Measurements from ENCODE around the gene RNF214. TPM values are rescaled to one million over a fixed set of nuclear protein-coding genes. Genes with fewer than 3 reads are reported as not detected.

The RNF214 gene
- total and polyA plus RNA-seq, 2 of the 4 experiments (the other 2 are of a cell fraction), result 7.9 to 14.8 TPM

DNA sequence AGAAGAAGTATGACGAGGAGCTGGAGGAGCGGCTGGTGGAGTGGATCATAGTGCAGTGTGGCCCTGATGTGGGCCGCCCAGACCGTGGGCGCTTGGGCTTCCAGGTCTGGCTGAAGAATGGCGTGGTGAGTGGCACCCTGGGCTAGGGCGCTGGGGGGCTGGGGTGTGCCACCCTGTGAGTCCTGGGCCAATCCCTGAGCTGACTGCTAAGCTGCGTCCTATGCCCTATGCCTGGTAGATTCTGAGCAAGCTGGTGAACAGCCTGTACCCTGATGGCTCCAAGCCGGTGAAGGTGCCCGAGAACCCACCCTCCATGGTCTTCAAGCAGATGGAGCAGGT, 29.4 kb upstream of the RNF214 start:
- 93% methylated on average over 3 of the region's 10 CpGs; no CpG with 5 or more reads in 1 of the 2 experiments for WGBS, 2 experiments (ENCODE audit: extremely low coverage in 2 of 2, insufficient read length in 1 of 2)
- H2BK5ac ChIP-seq (ENCODE audit: low read depth, low read length, poor library complexity, severe bottlenecking), result peak overlapping the region; percentile 83
- peak overlapping the region; percentile 11 for H3K27ac ChIP-seq (ENCODE audit: insufficient read depth, low read length)
- peak overlapping the region; percentile 49; the same call in 1 of the 2 replicates for H3K4me3 ChIP-seq (ENCODE audit: insufficient read depth, low read depth, low read length)
- in situ Hi-C loops (cut with MboI; ENCODE audit: low sequenced_read_pairs), result no loop called here
- peak overlapping the region in 1 of 2 experiments; percentile 26; a peak in 1 of 4 replicates for H4K8ac ChIP-seq (ENCODE audit: low read depth in 2 of 2, low read length in 2 of 2)
- peaks cover 40% of the 10 kb centered on the region for H3K4me1 ChIP-seq (ENCODE audit: control insufficient read depth, insufficient read depth, low read length)
- H3K4ac ChIP-seq (ENCODE audit: low read depth, low read length), result peak overlapping the region; percentile 20; the same call in 1 of the 2 replicates
- ATAC-seq (ENCODE audit: low read depth) (no peak), DNase-seq (no peak)
- peak overlapping the region; percentile 9; the same call in 1 of the 2 replicates for H4K91ac ChIP-seq (ENCODE audit: insufficient read depth, low read depth, low read length)
- no TSS peak for BruUV-seq (replicated peaks)
- H3K56ac ChIP-seq (ENCODE audit: extremely low read depth, insufficient read depth, low read length), result no peak overlapping the region
- TF ChIP-seq, protein P1, sequence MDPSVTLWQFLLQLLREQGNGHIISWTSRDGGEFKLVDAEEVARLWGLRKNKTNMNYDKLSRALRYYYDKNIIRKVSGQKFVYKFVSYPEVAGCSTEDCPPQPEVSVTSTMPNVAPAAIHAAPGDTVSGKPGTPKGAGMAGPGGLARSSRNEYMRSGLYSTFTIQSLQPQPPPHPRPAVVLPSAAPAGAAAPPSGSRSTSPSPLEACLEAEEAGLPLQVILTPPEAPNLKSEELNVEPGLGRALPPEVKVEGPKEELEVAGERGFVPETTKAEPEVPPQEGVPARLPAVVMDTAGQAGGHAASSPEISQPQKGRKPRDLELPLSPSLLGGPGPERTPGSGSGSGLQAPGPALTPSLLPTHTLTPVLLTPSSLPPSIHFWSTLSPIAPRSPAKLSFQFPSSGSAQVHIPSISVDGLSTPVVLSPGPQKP (IDR thresholded peaks at IDR 0.05; ENCODE audit: borderline replicate concordance, low read depth, low read length), result no peak
- no peak overlapping the region for H2BK15ac ChIP-seq (ENCODE audit: low read depth, low read length)
- peaks cover 26% of the 10 kb centered on the region for H3K9me1 ChIP-seq (ENCODE audit: insufficient read depth, low read length)
- dilution Hi-C loops (cut with HindIII; ENCODE audit: low sequenced_read_pairs, unreplicated experiment), result no loop called here
- peak overlapping the region; percentile 80 for H3K4me2 ChIP-seq (ENCODE audit: low read depth, low read length)
- H2BK20ac ChIP-seq (ENCODE audit: low read depth, low read length), result no peak overlapping the region
- peak overlapping the region; percentile 91; the same call in 1 of the 2 replicates for H3K23ac ChIP-seq (ENCODE audit: low read depth, low read length)
- ChIA-PET POLR2A (ENCODE audit: unreplicated experiment) (interaction anchor here (0.9 to 1.8 kb wide), 2 partner anchors 19 to 57 kb away, joined by 4 to 6 read pairs; no protein-coding TSS in a partner anchor), CTCF (interaction anchor here (0.9 kb wide), 1 partner anchor 19 kb away, joined by 4 read pairs; no protein-coding TSS in a partner anchor)
- no peak overlapping the region for H2BK120ac ChIP-seq (ENCODE audit: low read depth, low read length)
- intact Hi-C loops (cut with micrococcal nuclease), result no loop called here
- peak overlapping the region; percentile 45 for H3K14ac ChIP-seq (replicated peaks; ENCODE audit: low read depth, low read length)
- H4K5ac ChIP-seq (ENCODE audit: low read depth, low read length), result no peak overlapping the region
- peaks cover 26 to 56% of the 10 kb centered on the region in 2 experiments for H3K79me1 ChIP-seq (ENCODE audit: low read depth in 1 of 2, low read length in 2 of 2)
- peaks cover 58% of the 10 kb centered on the region for H4K20me1 ChIP-seq (ENCODE audit: insufficient read depth, low read length)
- 0 out of 2 replicates have a peak overlapping the region, but pooled peaks have one; percentile 13 for H2AK5ac ChIP-seq (ENCODE audit: low read depth, low read length)
- H2AFZ ChIP-seq (replicated peaks; ENCODE audit: low read length, poor library complexity), result peak overlapping the region; percentile 22
- H3K36me3 ChIP-seq (ENCODE audit: control insufficient read depth, insufficient read depth, low read length), result peaks cover 45% of the 10 kb centered on the region
- no peaks in the 10 kb centered on the region for H3K9me3 ChIP-seq (ENCODE audit: control insufficient read depth, insufficient read depth, low read length)
- H2AK9ac ChIP-seq (replicated peaks; ENCODE audit: low read depth, low read length, poor library complexity), result peak overlapping the region; percentile 76
- H3K18ac ChIP-seq (ENCODE audit: low read depth, low read length), result no peak overlapping the region
- H3K27me3 ChIP-seq (ENCODE audit: control insufficient read depth, insufficient read depth, low read length), result no peaks in the 10 kb centered on the region
- H3K9ac ChIP-seq (ENCODE audit: low read depth, low read length), result no peak overlapping the region; the same call in 1 of the 2 replicates
